ENCODE results near the gene ARRDC2. TPM values are rescaled to one million over a fixed set of nuclear protein-coding genes. Genes with fewer than 3 reads are reported as not detected.
A peak's percentile ranks its signal among the peaks of the same experiment; 100 is the strongest.

The ARRDC2 gene
- total and polyA plus RNA-seq, 2 of the 13 experiments (the other 11 are each of a cell fraction or from before 2014, with no cell fraction given), result 2.1 to 3.4 TPM

DNA sequence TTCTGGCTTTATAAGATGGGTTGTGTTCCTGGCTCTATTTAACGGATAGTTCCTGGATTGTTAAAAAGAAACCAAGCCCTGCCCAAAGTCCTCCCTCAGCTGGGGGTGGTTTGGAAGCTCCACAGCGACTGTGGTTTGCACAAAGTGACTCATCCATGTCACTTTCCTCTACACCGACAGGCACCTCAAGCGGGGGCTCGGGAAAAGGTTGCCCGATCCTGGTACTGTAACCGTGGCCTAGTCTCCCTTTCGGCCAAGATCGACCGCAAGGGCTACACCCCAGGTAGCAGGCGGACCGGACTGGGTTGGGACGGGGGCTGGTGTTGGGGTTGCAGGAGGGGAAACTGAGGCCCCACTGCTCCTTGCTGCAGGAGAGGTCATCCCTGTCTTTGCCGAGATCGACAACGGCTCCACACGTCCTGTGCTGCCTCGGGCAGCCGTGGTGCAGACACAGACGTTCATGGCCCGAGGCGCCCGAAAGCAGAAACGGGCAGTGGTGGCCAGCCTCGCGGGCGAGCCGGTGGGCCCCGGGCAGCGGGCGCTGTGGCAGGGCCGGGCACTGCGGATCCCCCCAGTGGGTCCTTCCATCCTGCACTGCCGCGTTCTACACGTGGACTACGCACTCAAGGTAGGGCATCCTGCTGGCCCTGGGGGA, 1.6 kb downstream of the ARRDC2 start (continued):
- TF ChIP-seq, protein P1, sequence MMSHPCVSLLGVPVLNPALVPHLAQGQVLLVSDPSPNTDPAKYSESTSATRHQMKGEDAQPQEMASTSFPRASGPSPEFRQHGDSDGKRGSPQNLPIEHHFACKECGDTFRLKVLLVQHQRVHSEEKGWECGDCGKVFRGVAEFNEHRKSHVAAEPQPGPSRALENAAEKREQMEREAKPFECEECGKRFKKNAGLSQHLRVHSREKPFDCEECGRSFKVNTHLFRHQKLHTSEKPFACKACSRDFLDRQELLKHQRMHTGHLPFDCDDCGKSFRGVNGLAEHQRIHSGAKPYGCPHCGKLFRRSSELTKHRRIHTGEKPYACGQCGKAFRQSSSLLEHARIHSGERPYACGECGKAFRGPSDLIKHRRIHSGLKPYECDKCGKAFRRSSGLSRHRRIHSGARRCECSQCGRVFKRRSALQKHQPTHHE (CRISPR knock-in tag; IDR thresholded peaks at IDR 0.05; ENCODE audit: borderline replicate concordance), result no peak
- TF ChIP-seq ZNF263 (CRISPR knock-in tag; IDR thresholded peaks at IDR 0.05) (no peak; the same call in 1 of the 2 replicates), ZFX (CRISPR knock-in tag; IDR thresholded peaks at IDR 0.05; ENCODE audit: low read depth) (no peak), HNF4A (CRISPR knock-in tag; IDR thresholded peaks at IDR 0.05) (peak; percentile 34), KDM5A (IDR thresholded peaks at IDR 0.05; ENCODE audit: borderline replicate concordance, low read length) (no peak), ZNF317 (CRISPR knock-in tag; IDR thresholded peaks at IDR 0.05) (no peak), SATB2 (CRISPR knock-in tag; IDR thresholded peaks at IDR 0.05) (no peak), KLF9 (CRISPR knock-in tag; IDR thresholded peaks at IDR 0.05; ENCODE audit: low read depth) (no peak), RCOR2 (CRISPR knock-in tag; IDR thresholded peaks at IDR 0.05) (no peak), ZBTB38 (CRISPR knock-in tag; IDR thresholded peaks at IDR 0.05) (peak; percentile 84), SRSF1 (optimal IDR thresholded peaks at IDR 0.05; ENCODE audit: low read depth, low read length) (no peak), NCOA2 (CRISPR knock-in tag; IDR thresholded peaks at IDR 0.05) (no peak), ZNF746 (CRISPR knock-in tag; IDR thresholded peaks at IDR 0.05) (no peak), ZC3H4 (CRISPR knock-in tag; IDR thresholded peaks at IDR 0.05; ENCODE audit: borderline replicate concordance) (no peak), ZNF12 (CRISPR knock-in tag; IDR thresholded peaks at IDR 0.05) (no peak), BCL3 (CRISPR knock-in tag; IDR thresholded peaks at IDR 0.05) (no peak), NKX3-1 (CRISPR knock-in tag; IDR thresholded peaks at IDR 0.05) (no peak), ZFP41 (CRISPR knock-in tag; IDR thresholded peaks at IDR 0.05; ENCODE audit: borderline replicate concordance) (no peak), PHB2 (IDR thresholded peaks at IDR 0.05; ENCODE audit: partially characterized antibody) (no peak), STAT5B (CRISPR knock-in tag; IDR thresholded peaks at IDR 0.05) (no peak), IRF2 (CRISPR knock-in tag; IDR thresholded peaks at IDR 0.05) (no peak), ZNF564 (CRISPR knock-in tag; IDR thresholded peaks at IDR 0.05) (no peak), ZNF589 (CRISPR knock-in tag; conservative IDR thresholded peaks at IDR 0.05) (no peak), FOXP1 (IDR thresholded peaks at IDR 0.05) (no peak), FOXP1 (CRISPR knock-in tag; IDR thresholded peaks at IDR 0.05) (no peak), ELF3 (CRISPR knock-in tag; IDR thresholded peaks at IDR 0.05) (0 out of 2 replicates have a peak, but pooled peaks have one; percentile 23), HES4 (CRISPR knock-in tag; IDR thresholded peaks at IDR 0.05; ENCODE audit: borderline replicate concordance) (no peak)
- TF ChIP-seq, protein P2, sequence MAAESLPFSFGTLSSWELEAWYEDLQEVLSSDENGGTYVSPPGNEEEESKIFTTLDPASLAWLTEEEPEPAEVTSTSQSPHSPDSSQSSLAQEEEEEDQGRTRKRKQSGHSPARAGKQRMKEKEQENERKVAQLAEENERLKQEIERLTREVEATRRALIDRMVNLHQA (CRISPR knock-in tag; IDR thresholded peaks at IDR 0.05), result no peak
- TF ChIP-seq, protein P3, sequence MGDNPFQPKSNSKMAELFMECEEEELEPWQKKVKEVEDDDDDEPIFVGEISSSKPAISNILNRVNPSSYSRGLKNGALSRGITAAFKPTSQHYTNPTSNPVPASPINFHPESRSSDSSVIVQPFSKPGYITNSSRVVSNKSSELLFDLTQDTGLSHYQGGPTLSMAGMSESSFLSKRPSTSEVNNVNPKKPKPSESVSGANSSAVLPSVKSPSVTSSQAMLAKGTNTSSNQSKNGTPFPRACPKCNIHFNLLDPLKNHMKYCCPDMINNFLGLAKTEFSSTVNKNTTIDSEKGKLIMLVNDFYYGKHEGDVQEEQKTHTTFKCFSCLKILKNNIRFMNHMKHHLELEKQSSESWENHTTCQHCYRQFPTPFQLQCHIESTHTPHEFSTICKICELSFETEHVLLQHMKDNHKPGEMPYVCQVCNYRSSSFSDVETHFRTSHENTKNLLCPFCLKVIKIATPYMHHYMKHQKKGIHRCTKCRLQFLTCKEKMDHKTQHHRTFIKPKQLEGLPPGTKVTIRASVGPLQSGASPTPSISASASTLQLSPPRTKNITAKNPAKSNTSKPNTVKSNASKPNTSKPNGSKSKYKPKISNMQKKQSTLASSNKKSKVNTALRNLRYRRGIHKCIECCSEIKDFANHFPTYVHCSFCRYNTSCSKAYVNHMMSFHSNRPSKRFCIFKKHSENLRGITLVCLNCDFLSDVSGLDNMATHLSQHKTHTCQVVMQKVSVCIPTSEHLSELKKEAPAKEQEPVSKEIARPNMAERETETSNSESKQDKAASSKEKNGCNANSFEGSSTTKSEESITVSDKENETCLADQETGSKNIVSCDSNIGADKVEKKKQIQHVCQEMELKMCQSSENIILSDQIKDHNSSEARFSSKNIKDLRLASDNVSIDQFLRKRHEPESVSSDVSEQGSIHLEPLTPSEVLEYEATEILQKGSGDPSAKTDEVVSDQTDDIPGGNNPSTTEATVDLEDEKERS (CRISPR knock-in tag; IDR thresholded peaks at IDR 0.05), result no peak
